SK-MEL-5 (cell line): ENCODE results near the gene NKTR. TPM values are rescaled to one million over a fixed set of nuclear protein-coding genes. Genes with fewer than 3 reads are reported as not detected.

Source experiments
- DNase-seq: peaks from one replicate; pipeline ENCODE4 v3.0.0-alpha.2; 2016; ENCODE audit warnings: low read depth, low spot score
- in situ Hi-C: cut with HindIII; loops from 2 replicates; pipeline ENCODE4 v1.10.0; 2016; ENCODE audit warnings: low sequenced_read_pairs, high pct_unique_total_duplicates, low pct_unique_long_range_greater_than_20kb
- total RNA-seq: library from RNA; depleted of rRNA; stranded (reverse); fragments of >200 nt; shearing (Covaris generic); gene quantifications from 2 replicates; pipeline ENCODE4 v1.2.3, GENCODE V29; 2014

NKTR gene
- total RNA-seq, 1 experiment from 2014 or later = 18.9 TPM

DNA sequence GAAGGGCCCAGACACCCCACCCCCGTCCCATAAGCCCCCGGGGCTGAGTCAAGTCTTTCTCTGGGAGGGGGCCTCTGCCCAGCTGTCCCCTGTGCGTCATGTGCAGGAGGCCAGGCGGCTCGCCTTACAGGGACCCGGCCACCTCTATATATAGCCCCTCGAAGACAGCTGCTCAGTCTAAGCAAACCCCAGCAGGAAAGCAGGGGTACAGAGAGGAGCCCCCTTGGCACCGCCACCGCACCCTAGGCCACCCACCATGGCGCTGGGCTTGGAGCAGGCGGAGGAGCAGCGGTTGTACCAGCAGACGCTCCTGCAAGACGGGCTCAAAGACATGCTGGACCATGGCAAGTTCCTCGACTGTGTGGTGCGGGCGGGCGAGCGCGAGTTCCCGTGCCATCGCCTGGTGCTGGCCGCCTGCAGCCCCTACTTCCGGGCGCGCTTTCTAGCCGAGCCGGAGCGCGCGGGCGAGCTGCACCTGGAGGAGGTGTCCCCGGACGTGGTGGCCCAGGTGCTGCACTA, 84.9 kb downstream of the NKTR start, which contains the start of gene KLHL40:
Gene KLHL40 (plus strand): TSS at position 175 of the 519 bp plus-strand sequence. CDS start 82 bp downstream, at position 257.
- no peak for DNase-seq
- in situ Hi-C loops = no loop called here

DNA sequence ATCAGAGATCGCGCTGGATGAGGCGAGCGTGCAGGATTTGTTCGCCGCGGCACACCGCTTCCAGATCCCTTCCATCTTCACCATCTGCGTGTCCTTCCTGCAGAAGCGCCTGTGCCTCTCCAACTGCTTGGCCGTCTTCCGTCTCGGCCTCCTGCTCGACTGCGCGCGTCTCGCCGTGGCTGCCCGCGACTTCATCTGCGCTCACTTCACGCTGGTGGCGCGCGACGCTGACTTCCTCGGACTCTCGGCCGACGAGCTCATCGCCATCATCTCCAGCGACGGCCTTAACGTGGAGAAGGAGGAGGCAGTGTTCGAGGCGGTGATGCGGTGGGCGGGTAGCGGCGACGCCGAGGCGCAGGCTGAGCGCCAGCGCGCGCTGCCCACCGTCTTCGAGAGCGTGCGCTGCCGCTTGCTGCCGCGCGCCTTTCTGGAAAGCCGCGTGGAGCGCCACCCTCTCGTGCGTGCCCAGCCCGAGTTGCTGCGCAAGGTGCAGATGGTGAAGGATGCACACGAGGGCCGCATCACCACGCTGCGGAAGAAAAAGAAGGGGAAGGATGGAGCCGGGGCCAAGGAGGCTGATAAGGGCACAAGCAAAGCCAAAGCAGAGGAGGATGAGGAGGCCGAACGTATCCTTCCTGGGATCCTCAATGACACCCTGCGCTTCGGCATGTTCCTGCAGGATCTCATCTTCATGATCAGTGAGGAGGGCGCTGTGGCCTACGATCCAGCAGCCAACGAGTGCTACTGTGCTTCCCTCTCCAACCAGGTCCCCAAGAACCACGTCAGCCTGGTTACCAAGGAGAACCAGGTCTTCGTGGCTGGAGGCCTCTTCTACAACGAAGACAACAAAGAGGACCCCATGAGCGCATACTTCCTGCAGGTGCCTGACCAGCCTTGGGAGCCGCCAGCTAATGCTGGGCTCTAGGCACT, 85.7 kb downstream of the NKTR start:
- no peak for DNase-seq
- in situ Hi-C loops = no loop called here

DNA sequence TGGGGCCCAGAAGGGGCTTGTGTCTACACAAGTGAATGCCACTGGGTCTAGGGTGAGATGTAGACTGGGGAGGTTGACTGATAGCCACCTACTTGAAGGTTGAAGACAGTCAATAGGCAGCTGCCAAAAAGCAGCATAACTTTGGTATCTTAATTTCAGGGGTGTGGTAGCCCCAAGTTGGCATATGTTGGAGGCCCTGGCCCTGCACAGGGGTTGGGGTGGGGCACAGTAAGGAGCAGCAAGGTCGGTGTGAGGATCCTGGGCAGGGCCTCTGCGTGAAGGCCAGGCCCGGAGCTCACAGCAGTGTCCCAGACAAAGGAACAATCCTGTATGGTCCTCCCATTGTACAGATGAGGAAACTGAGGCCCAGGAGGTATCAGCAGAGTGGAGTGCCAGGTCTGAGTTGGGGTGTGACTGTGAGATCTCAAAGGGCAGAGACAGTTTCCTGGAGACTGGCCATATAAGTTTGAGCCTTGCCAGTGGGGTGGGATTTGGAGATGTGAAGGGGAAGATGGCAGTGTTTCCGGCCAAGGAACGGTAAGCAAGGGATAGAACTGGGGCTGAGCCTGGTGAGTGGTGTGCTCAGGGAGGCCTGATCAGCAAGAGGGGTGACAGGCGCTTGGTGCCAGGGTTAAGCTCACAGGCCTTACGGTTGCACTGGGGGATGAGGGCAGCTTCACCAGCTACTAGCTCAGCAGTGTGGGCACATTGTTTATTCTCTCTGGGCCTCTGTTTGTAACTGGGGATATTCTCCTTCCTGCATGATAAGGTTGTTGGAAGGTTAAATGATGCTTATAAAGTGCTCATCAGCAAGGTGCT, 86.6 kb downstream of the NKTR start:
- in situ Hi-C loops = no loop called here
- no peak for DNase-seq

DNA sequence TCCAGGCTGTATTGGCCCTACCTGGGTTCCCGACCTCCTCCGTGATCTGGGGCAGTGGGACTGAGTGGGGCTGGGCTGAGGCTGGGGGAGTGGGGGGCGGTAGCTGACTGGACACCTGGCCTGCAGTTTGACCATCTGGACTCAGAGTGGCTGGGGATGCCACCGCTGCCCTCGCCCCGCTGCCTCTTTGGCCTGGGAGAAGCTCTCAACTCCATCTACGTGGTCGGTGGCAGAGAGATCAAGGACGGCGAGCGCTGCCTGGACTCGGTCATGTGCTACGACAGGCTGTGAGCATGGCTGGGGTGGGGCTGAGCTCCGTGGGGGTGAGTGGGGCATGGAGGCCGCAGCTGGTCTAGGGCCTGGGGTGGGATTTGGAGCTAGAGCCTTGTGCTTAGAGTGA, 87.5 kb downstream of the NKTR start:
- DNase-seq = no peak

DNA sequence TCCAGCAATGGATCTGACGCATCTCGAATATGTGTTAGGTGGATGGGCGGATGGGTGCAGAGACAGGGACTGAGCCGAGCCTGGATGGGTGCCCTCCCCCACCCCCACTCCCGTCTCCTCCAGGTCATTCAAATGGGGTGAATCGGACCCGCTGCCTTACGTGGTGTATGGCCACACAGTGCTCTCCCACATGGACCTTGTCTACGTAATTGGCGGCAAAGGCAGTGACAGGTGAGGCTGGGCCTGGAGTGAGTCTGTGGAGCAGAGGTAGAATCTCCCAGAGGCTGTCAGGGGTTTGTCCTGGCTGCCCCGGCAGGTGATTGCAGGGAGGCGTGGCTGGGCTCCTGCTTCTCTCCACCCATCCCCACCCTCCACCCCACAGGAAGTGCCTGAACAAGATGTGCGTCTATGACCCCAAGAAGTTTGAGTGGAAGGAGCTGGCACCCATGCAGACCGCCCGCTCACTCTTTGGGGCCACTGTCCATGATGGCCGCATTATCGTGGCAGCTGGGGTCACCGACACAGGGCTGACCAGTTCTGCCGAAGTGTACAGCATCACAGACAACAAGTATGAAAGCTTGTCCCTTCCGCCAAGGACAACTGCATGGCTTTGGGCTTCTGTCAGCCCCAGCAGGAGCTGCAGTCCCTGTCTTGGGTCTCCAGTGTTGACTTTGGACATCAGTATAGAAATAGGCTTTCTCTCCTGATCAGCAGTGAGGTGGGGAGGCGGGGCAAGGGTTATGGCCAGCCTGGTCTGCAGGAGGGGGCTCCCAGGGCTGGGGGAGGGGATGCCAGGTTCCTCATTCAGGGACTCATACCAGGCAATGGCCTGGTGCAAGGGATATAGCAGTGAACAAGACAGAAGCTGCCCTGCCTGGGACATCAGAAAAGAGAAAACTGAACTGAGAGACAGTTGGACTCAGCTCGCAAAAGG, 88.3 kb downstream of the NKTR start:
- DNase-seq = no peak
- in situ Hi-C loops = no loop called here

More for the DNA sequence above, 87.5 kb downstream of the NKTR start:
- in situ Hi-C loops = no loop called here

DNA sequence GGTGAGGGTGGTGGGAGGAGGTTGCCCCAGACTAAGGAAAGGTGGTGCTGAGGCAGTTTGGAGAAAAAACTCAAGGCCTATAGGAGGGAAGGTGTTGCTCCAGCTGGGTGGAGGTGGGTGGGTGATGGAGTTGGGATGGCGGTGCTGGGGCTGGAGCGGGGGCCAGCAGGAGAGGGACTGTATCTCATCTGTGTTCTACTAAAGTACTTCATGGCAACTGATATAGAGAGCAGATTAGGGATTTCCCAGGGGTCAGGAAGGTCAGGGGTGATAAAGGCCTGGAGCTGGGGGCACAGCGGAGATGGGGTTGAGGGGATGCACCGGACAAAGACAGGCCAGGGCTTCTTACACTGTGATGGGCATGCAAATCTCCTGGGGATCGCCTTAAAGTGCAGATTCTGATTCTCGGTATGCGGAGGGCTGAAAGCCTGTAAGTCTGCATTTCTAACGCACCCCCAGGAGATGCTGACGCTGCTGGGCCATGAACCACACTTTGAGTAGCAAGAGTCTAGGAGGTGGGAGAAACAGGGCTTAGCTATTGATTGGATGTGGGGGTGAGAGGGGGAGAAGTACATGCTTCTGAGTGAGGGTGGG, 89.0 kb downstream of the NKTR start:
- no peak for DNase-seq
- in situ Hi-C loops = no loop called here

DNA sequence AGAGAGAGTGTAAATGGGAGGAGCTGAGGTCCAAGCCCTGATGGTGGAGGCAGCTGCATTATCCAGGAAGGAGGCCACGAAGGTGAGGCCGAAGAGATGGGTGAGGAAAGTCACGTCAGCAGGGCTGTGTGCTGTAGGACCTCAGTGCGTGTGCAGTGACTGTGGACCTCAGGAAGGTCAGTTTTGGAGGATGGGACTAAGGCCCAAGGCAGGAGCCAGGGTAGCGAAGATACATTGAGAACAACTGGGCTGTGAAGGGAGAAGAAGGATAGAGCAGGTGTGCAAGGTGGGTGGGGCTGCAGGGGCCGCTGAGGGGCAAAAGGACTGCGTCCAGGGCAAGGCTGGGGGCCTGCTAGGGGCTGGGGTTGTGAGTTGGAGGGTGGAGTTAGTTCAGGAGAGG, 89.7 kb downstream of the NKTR start:
- DNase-seq = no peak
- in situ Hi-C loops = no loop called here

DNA sequence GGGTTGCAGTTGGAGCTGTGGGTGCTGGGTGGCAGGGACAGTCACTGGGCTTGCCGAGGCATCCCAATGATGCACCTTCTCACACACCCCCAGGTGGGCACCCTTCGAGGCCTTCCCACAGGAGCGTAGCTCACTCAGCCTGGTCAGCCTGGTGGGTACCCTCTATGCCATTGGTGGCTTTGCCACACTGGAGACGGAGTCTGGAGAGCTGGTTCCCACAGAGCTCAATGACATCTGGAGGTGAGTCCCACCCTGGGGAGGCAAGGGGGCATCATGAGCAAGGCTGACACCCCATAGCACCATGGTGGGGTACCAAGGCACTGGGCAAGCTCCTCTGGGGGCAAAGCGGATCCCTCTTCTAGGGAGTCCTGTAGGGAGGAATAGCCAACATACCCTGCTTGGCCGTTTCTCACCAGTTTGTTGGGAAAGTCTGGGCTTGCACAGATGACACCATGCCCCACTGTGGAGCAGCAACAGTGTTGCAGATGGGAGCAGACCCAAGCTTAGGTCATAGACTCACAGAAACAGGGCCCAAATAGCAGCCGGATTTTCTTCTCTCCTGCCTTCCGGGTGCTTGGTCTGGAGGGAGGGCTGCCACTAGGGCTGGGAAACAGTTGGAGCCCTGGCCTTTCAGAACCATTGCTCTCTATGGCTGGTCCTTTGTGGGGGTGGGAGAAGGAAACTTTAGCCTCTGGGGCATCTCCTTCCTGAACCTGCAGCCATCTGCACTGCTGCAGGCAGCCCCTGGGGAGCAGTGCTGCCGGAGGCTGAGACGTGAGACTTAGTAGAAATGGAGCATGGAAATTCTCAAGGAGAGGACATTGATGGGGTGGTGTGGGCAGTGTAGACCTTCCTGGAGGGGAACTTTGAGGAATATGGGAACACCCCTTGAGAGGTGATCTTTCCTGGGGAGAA, 90.5 kb downstream of the NKTR start:
- no peak for DNase-seq
- in situ Hi-C loops = no loop called here

DNA sequence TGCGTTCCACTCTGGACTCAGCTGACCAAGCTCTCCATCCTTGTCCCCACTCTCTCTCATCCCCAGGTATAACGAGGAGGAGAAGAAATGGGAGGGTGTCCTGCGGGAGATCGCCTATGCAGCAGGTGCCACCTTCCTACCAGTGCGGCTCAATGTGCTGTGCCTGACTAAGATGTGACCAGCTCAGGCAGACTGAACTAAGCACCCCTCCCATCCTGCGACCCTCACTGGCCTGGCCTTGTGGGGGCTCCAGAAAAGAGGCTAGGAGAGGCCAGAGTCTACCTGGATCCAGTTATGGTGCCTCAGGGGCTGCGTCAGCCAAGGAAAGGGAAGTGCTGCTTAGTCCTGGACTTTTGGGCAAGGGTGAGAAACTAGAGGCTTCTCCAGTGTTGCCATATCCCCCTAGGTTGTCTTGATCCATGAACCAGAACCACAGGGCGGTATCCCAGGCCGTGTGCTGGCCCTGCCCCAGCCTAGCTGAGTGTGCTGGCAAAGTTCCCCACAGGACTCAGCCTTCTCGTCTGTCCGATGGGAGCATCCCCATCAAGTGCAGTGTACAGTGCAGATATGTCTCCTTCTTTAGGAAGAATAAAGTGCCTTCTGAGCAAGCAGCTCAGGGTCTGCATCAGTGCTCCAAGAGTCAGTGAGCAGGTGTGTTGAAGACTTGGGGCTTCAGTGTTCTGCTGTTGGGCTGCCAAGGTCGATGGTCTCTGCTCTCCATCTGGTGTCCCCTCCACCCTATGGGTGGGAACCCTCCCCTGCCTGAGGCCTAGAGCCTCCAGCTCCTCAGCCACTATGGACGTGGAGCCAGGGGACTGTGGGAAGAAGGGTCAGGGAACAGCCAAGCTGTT, 91.6 kb downstream of the NKTR start:
- in situ Hi-C loops = no loop called here

DNA sequence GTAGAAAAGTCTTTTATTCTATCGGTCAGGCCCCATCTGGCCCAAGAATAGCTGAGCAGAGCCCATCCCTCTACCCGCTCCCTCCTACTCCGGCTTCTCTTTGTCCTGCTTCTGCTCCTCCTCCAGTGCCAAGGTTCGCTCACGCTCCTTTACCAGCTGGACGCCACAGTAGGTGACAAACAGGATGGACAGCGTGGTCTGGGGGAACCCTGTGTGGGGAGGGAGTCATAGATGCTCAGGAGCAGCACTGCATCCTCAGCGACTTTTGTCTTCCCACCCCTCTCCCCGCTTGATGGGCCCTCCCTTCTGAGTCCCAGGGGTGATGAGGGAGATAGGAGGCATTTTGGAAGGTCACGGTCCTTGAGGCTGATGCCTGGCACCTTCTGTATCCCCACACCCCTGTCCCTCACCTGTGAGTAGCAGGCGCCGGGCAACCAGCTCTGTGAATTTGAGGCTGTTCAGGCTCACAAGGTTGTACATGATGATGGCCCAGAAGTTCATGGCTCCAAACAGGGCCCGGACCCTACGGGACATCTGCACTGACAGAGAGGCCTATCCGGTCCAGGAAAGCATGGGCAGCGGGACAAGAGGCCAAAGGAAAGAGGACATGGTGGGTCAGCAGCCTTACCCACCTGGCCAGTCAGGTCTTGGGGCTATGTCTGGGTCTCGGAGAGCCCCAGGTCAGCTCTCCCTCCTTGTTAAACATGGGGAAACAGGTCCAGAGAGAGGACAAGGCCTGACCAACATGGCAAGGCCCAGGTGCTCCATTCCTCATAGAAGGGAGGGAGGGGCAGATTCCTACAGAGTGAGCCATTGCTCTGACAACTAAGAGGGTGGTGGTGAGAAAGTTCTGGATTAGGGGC, 92.4 kb downstream of the NKTR start:
- no peak for DNase-seq
- in situ Hi-C loops = no loop called here

More for the DNA sequence above, 91.6 kb downstream of the NKTR start:
- DNase-seq = no peak

DNA sequence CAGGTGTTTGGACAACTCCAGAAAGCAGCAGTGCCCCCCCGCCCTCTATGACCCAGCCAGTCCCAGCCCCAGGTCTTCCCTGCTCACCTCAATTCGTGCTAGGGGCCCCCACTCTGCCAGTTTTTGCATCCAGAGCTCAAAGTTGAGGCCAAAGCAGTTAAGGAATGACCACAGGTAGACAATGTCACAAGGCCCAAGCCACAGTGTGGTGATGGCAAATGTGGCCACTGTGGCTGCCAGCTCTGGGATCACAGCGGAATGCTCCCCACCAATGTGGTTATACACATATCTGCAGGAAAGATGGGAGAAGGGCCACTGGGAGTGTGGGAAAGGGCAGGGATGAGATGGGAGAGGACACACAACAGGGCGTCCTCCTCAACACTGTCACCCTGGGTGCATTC, 93.0 kb downstream of the NKTR start:
- in situ Hi-C loops = no loop called here
- DNase-seq = no peak

DNA sequence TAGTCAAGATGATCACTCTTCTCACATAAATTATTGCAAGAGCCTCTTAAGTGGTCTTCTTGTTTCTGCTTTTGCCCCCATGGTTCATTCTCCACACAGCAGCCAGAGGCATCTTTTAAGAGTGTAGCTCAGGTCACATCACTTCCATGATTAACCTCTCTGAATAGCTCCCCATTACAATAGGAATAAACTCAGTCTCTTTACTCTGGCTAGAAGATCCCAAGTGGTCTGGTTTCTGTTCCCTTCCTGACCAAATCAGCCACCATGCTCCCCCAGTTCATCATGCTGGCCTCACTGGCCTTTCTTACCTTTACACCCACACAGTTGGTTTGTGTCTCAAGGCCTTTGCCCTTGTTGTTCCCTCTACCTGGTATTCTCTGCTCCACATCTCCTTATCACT, 93.9 kb downstream of the NKTR start:
- in situ Hi-C loops = no loop called here
- DNase-seq = no peak

DNA sequence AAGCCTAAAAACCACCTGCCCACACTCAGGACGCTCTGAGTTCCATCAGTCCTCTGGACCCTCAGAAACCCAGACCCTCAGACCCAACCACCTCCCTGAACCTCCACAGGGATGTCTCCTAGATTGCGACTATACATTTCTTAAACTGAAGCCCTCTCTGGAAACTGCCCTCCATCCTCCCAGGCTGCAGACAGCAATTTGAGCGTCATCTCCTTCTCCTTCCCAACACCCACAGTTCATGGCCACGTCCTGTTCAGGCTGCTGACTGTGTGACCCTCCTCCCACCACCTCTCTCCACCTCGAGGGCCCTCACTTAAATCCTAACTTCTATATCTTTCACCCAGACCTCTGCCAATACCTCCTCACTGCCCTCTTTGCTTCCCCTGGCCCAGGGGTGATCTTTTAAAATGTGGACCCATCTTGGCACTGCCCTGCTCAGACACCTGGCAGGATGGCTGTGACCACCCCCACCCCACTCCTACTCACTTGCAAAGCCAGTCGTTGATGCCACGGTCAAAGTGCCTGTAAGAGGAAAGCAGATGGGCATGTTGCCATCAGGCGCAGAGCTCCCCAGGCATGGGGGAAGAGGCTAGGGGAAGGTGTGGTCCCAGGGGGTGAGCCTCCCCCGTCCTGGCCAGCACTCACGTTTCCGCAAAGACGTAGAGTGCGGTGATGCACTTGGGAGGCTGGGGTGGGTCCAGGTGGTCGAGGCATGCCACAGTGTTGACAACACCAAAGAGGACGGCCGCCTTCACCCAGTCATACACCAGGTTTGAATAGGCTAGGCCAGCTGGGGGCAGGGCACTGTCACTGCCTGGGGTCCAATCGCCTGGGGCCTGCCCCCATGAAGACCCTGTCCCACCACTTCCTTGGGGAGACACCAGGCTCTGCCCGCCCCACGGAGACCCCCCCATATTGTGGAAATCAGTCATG, 96.1 kb downstream of the NKTR start:
- in situ Hi-C loops = no loop called here
- no peak for DNase-seq
